Activated T-cell treated with anti-CD3 and anti-CD28 coated beads, Interleukin-2, amount 50 U/mL, for 24 hours (primary cell): ENCODE measurements around the gene WASF1.
"Not testable (repeated sequence)": the region's sequence is repeated elsewhere in the genome, so short reads cannot be mapped to it uniquely, and the experiment has no call there.

ENCODE experiments used
- DNase-seq: peaks from one replicate; pipeline ENCODE4 v3.0.0-alpha.2; 2020
- H3K27ac Mint-ChIP-seq: 2 replicates; pipeline ENCODE4 v1.8.0; 2020; ENCODE audit warnings: mild to moderate bottlenecking, mixed read lengths
- H3K27me3 Mint-ChIP-seq: 2 replicates; pipeline ENCODE4 v1.8.0; 2020; ENCODE audit warnings: mixed read lengths
- H3K36me3 Mint-ChIP-seq: 2 replicates; pipeline ENCODE4 v1.8.0; 2020; ENCODE audit warnings: low read depth, mixed read lengths
- H3K4me1 Mint-ChIP-seq: 2 replicates; pipeline ENCODE4 v1.8.0; 2020; ENCODE audit warnings: low read depth, mixed read lengths
- H3K4me3 Mint-ChIP-seq: 2 replicates; pipeline ENCODE4 v1.8.0; 2020; ENCODE audit warnings: mild to moderate bottlenecking, moderate library complexity, mixed read lengths
- H3K9me3 Mint-ChIP-seq: 2 replicates; pipeline ENCODE4 v1.8.0; 2020; ENCODE audit warnings: mixed read lengths

WASF1 gene

GRCh38 chr6:110085285-110085684 lies 94.2 kb downstream of the WASF1 start:
- Mint-ChIP-seq H3K4me1 (no peaks in the 10 kb centered on the region), H3K36me3 (no peaks in the 10 kb centered on the region), H3K9me3 (no peaks in the 10 kb centered on the region), H3K27ac (no peak overlapping the region), H3K4me3 (no peak overlapping the region), H3K27me3 (peaks cover 26% of the 10 kb centered on the region)
- DNase-seq, result no peak

- H3K4me3 Mint-ChIP-seq, result no peak overlapping the region
- no peak for DNase-seq
- no peaks in the 10 kb centered on the region for H3K36me3 Mint-ChIP-seq
- H3K9me3 Mint-ChIP-seq, result no peaks in the 10 kb centered on the region
- no peaks in the 10 kb centered on the region for H3K4me1 Mint-ChIP-seq
- no peak overlapping the region for H3K27ac Mint-ChIP-seq
- H3K27me3 Mint-ChIP-seq, result peaks cover 26% of the 10 kb centered on the region
Measured at GRCh38 chr6:110083875-110084585, 95.4 kb downstream of the WASF1 start.

- no peaks in the 10 kb centered on the region for H3K4me1 Mint-ChIP-seq
- H3K4me3 Mint-ChIP-seq, result no peak overlapping the region
- no peak for DNase-seq
- peaks cover 6% of the 10 kb centered on the region for H3K27me3 Mint-ChIP-seq
- no peaks in the 10 kb centered on the region for H3K36me3 Mint-ChIP-seq
- no peaks in the 10 kb centered on the region for H3K9me3 Mint-ChIP-seq
- H3K27ac Mint-ChIP-seq, result no peak overlapping the region
Measured at GRCh38 chr6:110075406-110075805, 104.1 kb downstream of the WASF1 start.

GRCh38 chr6:110073474-110073873 lies 106.0 kb downstream of the WASF1 start:
- not testable (repeated sequence) for DNase-seq, H3K4me3 Mint-ChIP-seq, H3K27ac Mint-ChIP-seq, H3K36me3 Mint-ChIP-seq, H3K9me3 Mint-ChIP-seq, H3K4me1 Mint-ChIP-seq
- H3K27me3 Mint-ChIP-seq, result peaks cover 15% of the 10 kb centered on the region

GRCh38 chr6:110068592-110068967 lies 110.9 kb downstream of the WASF1 start:
- H3K4me1 Mint-ChIP-seq, result peaks cover 2% of the 10 kb centered on the region
- H3K27ac Mint-ChIP-seq, result no peak overlapping the region
- H3K4me3 Mint-ChIP-seq, result no peak overlapping the region
- no peaks in the 10 kb centered on the region for H3K36me3 Mint-ChIP-seq
- no peak for DNase-seq
- peaks cover 44% of the 10 kb centered on the region for H3K27me3 Mint-ChIP-seq
- H3K9me3 Mint-ChIP-seq, result no peaks in the 10 kb centered on the region

GRCh38 chr6:110067837-110068591 lies 111.5 kb downstream of the WASF1 start:
- H3K27me3 Mint-ChIP-seq, result peaks cover 50% of the 10 kb centered on the region
- H3K4me3 Mint-ChIP-seq, result no peak overlapping the region
- H3K36me3 Mint-ChIP-seq, result no peaks in the 10 kb centered on the region
- no peak for DNase-seq
- H3K9me3 Mint-ChIP-seq, result no peaks in the 10 kb centered on the region
- peaks cover 5% of the 10 kb centered on the region for H3K4me1 Mint-ChIP-seq
- H3K27ac Mint-ChIP-seq, result no peak overlapping the region

GRCh38 chr6:110064744-110065524 lies 114.5 kb downstream of the WASF1 start:
- H3K9me3 Mint-ChIP-seq, result no peaks in the 10 kb centered on the region

GRCh38 chr6:110063594-110064263 lies 115.7 kb downstream of the WASF1 start:
- no peak for DNase-seq
- peaks cover 5% of the 10 kb centered on the region for H3K4me1 Mint-ChIP-seq
- H3K27ac Mint-ChIP-seq, result no peak overlapping the region
- no peaks in the 10 kb centered on the region for H3K36me3 Mint-ChIP-seq
- no peak overlapping the region for H3K4me3 Mint-ChIP-seq
- no peaks in the 10 kb centered on the region for H3K9me3 Mint-ChIP-seq
- H3K27me3 Mint-ChIP-seq, result peaks cover 63% of the 10 kb centered on the region

More at GRCh38 chr6:110064744-110065524, 114.5 kb downstream of the WASF1 start:
- DNase-seq, result no peak
- H3K36me3 Mint-ChIP-seq, result no peaks in the 10 kb centered on the region
- no peak overlapping the region for H3K4me3 Mint-ChIP-seq
- peaks cover 5% of the 10 kb centered on the region for H3K4me1 Mint-ChIP-seq
- no peak overlapping the region for H3K27ac Mint-ChIP-seq
- H3K27me3 Mint-ChIP-seq, result peaks cover 67% of the 10 kb centered on the region

GRCh38 chr6:110055387-110055735 lies 124.1 kb downstream of the WASF1 start:
- Mint-ChIP-seq H3K4me3 (no peak overlapping the region), H3K36me3 (no peaks in the 10 kb centered on the region), H3K27ac (no peak overlapping the region), H3K4me1 (no peaks in the 10 kb centered on the region), H3K27me3 (peaks cover 14% of the 10 kb centered on the region), H3K9me3 (no peaks in the 10 kb centered on the region)
- no peak for DNase-seq

GRCh38 chr6:110054664-110055386 lies 124.6 kb downstream of the WASF1 start:
- Mint-ChIP-seq H3K36me3 (no peaks in the 10 kb centered on the region), H3K27ac (no peak overlapping the region), H3K4me1 (no peaks in the 10 kb centered on the region), H3K4me3 (no peak overlapping the region), H3K9me3 (no peaks in the 10 kb centered on the region), H3K27me3 (peaks cover 13% of the 10 kb centered on the region)
- DNase-seq, result no peak

- Mint-ChIP-seq H3K4me1 (no peaks in the 10 kb centered on the region), H3K27me3 (peaks cover 9% of the 10 kb centered on the region), H3K36me3 (no peaks in the 10 kb centered on the region), H3K4me3 (no peak overlapping the region), H3K9me3 (no peaks in the 10 kb centered on the region), H3K27ac (no peak overlapping the region)
- no peak for DNase-seq
Measured at GRCh38 chr6:110053395-110054240, 125.9 kb downstream of the WASF1 start.

GRCh38 chr6:110050440-110050813 lies 129.0 kb downstream of the WASF1 start:
- H3K27ac Mint-ChIP-seq, result no peak overlapping the region

More at GRCh38 chr6:110050440-110050813, 129.0 kb downstream of the WASF1 start:
- DNase-seq, result no peak
- Mint-ChIP-seq H3K27me3 (peaks cover 6% of the 10 kb centered on the region), H3K4me1 (no peaks in the 10 kb centered on the region), H3K36me3 (no peaks in the 10 kb centered on the region), H3K4me3 (no peak overlapping the region), H3K9me3 (no peaks in the 10 kb centered on the region)
